Ramos (cell line): ENCODE measurements around the gene COL24A1.
"Not testable (repeated sequence)": the region's sequence is repeated elsewhere in the genome, so short reads cannot be mapped to it uniquely, and the experiment has no call there.

Experiments used
- in situ Hi-C: fragments of 300-500 bp; cut with MboI; formaldehyde crosslinking; loops from one replicate; pipeline ENCODE4 v1.14.3; 2022; ENCODE audit warnings: low sequenced_read_pairs; ENCODE audit not compliant: unreplicated experiment

The COL24A1 gene

GRCh38 chr1:85833165-85833564 is 323.4 kb downstream of the COL24A1 start:
- in situ Hi-C loops = not testable (repeated sequence)

GRCh38 chr1:85830837-85831236 is 325.7 kb downstream of the COL24A1 start:
- in situ Hi-C loops = no loop called here

GRCh38 chr1:85824066-85824840 is 332.3 kb downstream of the COL24A1 start:
- in situ Hi-C loops = no loop called here

- in situ Hi-C loops = no loop called here
Observed at GRCh38 chr1:85822696-85823095, 333.9 kb downstream of the COL24A1 start.

- in situ Hi-C loops = no loop called here
Observed at GRCh38 chr1:85818371-85818770, 338.2 kb downstream of the COL24A1 start.

- in situ Hi-C loops = no loop called here
Observed at GRCh38 chr1:85816606-85817005, 340.0 kb downstream of the COL24A1 start.

- in situ Hi-C loops = no loop called here
Observed at GRCh38 chr1:85815906-85816305, 340.7 kb downstream of the COL24A1 start.

GRCh38 chr1:85806236-85806965 is 350.2 kb downstream of the COL24A1 start:
- in situ Hi-C loops = no loop called here

GRCh38 chr1:85801520-85801919 is 355.1 kb downstream of the COL24A1 start:
- in situ Hi-C loops = no loop called here

- in situ Hi-C loops = no loop called here
Observed at GRCh38 chr1:85799737-85800136, 356.8 kb downstream of the COL24A1 start.

- in situ Hi-C loops = no loop called here
Observed at GRCh38 chr1:85798419-85798818, 358.2 kb downstream of the COL24A1 start.

- in situ Hi-C loops = not testable (repeated sequence)
Observed at GRCh38 chr1:85777021-85777420, 379.6 kb downstream of the COL24A1 start.

GRCh38 chr1:85762804-85763203 is 393.8 kb downstream of the COL24A1 start:
- in situ Hi-C loops = no loop called here

- in situ Hi-C loops = no loop called here
Observed at GRCh38 chr1:85756864-85757263, 399.7 kb downstream of the COL24A1 start.

GRCh38 chr1:85748120-85748519 is 408.5 kb downstream of the COL24A1 start:
- in situ Hi-C loops = no loop called here

- in situ Hi-C loops = no loop called here
Observed at GRCh38 chr1:85746777-85747176, 409.8 kb downstream of the COL24A1 start.

GRCh38 chr1:85743814-85744213 is 412.8 kb downstream of the COL24A1 start:
- in situ Hi-C loops = no loop called here

GRCh38 chr1:85734931-85735330 is 421.6 kb downstream of the COL24A1 start:
- in situ Hi-C loops = no loop called here

GRCh38 chr1:85718678-85719340 is 437.8 kb downstream of the COL24A1 start:
- in situ Hi-C loops = no loop called here

- in situ Hi-C loops = not testable (repeated sequence)
Observed at GRCh38 chr1:85714418-85715114, 442.0 kb downstream of the COL24A1 start.

GRCh38 chr1:85708829-85709227 is 447.7 kb downstream of the COL24A1 start:
- in situ Hi-C loops = no loop called here
